GM12865 (cell line): Measurements from ENCODE around the gene PCDHAC2.

ENCODE experiments used
- DNase-seq: peaks from one replicate; pipeline ENCODE4 v3.0.0; 2010; ENCODE audit warnings: low read depth
- H3K4me3 ChIP-seq: 2 replicates; pipeline ENCODE4 v1.5.1; 2011; ENCODE audit warnings: mild to moderate bottlenecking, low read depth, low read length, control low read depth
- CTCF ChIP-seq: IDR thresholded peaks from 2 replicates; pipeline ENCODE4 v1.5.1; 2011; ENCODE audit warnings: low read length, control low read depth, low read depth, inconsistent platforms; ENCODE audit not compliant: insufficient read depth; ENCODE audit errors: missing control alignments

The PCDHAC2 gene

GRCh38 chr5:141001844-141002604 lies 35.7 kb downstream of the PCDHAC2 start:
- no peak overlapping the region for H3K4me3 ChIP-seq
- TF ChIP-seq CTCF = no peak
- no peak for DNase-seq

- no peak overlapping the region for H3K4me3 ChIP-seq
- TF ChIP-seq CTCF = no peak
- no peak for DNase-seq
Measured at GRCh38 chr5:141002605-141002965, 36.3 kb downstream of the PCDHAC2 start.

- no peak overlapping the region for H3K4me3 ChIP-seq
- TF ChIP-seq CTCF = no peak
- no peak for DNase-seq
Measured at GRCh38 chr5:141003031-141003430, 36.8 kb downstream of the PCDHAC2 start.

GRCh38 chr5:141003791-141004611 lies 37.7 kb downstream of the PCDHAC2 start:
- TF ChIP-seq CTCF = no peak
- no peak for DNase-seq
- H3K4me3 ChIP-seq = no peak overlapping the region

GRCh38 chr5:141007791-141008190 lies 41.5 kb downstream of the PCDHAC2 start:
- DNase-seq = no peak
- TF ChIP-seq CTCF = no peak
- no peak overlapping the region for H3K4me3 ChIP-seq

GRCh38 chr5:141010047-141010793 lies 43.9 kb downstream of the PCDHAC2 start:
- TF ChIP-seq CTCF = no peak
- H3K4me3 ChIP-seq = no peak overlapping the region
- no peak for DNase-seq
